Activated CD4-positive, alpha-beta T cell treated with anti-CD3 and anti-CD28 coated beads, Interleukin-2, amount 50 U/mL, for 1 hour (primary cell): Measurements from ENCODE around the gene TUBB1.
"Not testable (repeated sequence)": the region's sequence is repeated elsewhere in the genome, so short reads cannot be mapped to it uniquely, and the experiment has no call there.

Experiments used
- DNase-seq: peaks from one replicate; pipeline ENCODE4 v3.0.0-alpha.2; 2020

Gene TUBB1

GRCh38 chr20:59006864-59007664, 12.2 kb upstream of the TUBB1 start, which contains the start of gene CTSZ:
CTSZ (minus strand) TSS chr20:59007254; CDS start chr20:59007128, 126 bp downstream.
- DNase-seq = peak; percentile 23

- DNase-seq = no peak
Measured at GRCh38 chr20:59007665-59008511, 11.3 kb upstream of the TUBB1 start.

DNA sequence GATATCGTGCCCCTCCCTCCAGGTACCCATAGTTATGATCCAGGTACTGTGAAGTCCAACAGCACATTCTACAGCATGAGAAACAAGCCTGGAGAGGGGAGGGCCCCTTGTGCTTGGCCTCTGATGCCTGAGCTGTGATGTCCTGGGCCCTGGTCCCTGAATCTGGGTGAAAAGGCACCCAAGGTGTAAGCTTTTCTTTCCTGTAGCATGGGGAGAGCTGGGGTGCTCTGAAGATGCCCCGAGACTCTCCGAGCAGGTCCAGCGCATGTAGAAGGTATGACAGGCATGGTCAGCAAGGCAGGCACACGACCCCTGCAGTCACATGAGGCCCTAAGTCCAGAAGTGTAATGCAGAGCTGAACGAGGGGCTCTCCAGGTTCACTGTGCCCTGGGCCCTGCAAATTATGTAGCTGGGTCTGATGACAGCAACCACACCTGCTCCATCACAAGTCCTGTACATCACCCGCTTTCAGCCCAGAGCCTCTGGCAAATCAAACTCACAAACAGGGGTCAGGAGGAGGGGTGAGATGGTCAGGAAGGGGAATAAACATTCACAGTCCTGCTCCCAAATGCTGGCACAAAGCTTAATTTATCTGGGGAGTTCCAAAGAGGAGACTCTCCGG, 10.4 kb upstream of the TUBB1 start:
- no peak for DNase-seq

DNA sequence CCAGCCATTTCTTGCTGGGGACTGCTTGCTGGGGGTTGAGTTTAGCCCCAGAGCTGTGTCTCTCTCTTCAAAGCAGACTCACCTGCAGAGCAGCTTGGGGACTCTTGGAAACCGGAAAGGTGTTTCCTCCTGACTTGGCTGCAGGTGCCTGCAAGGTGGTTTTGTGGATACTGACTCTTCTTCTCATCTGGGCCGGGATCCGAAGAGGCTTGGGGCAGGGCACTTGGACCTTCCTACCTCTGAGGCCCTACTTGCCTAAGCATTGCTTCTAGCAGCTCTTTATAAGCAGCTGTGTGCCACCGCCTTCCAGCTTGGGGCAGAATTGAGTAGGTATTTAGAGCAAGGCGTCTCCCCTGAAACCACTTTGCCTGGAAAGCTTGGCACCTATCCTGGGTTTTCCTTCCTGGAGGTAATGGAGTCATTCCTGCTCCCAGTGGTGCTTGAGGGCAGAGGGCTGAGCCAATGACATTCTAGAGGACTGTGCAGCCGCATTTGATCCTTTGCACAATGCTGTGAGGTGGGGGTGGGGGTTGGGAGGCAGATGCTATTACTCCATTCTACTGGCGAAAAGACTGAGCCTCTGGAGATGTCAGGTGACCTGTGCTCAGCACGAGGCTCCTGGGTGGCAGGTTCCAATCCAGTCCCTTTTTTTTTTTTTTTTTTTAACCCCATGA, 8.8 kb upstream of the TUBB1 start:
- no peak for DNase-seq

- DNase-seq = no peak
Measured at GRCh38 chr20:59010995-59011873, 8.0 kb upstream of the TUBB1 start.

- not testable (repeated sequence) for DNase-seq
Measured at GRCh38 chr20:59011874-59012157, 7.4 kb upstream of the TUBB1 start.

DNA sequence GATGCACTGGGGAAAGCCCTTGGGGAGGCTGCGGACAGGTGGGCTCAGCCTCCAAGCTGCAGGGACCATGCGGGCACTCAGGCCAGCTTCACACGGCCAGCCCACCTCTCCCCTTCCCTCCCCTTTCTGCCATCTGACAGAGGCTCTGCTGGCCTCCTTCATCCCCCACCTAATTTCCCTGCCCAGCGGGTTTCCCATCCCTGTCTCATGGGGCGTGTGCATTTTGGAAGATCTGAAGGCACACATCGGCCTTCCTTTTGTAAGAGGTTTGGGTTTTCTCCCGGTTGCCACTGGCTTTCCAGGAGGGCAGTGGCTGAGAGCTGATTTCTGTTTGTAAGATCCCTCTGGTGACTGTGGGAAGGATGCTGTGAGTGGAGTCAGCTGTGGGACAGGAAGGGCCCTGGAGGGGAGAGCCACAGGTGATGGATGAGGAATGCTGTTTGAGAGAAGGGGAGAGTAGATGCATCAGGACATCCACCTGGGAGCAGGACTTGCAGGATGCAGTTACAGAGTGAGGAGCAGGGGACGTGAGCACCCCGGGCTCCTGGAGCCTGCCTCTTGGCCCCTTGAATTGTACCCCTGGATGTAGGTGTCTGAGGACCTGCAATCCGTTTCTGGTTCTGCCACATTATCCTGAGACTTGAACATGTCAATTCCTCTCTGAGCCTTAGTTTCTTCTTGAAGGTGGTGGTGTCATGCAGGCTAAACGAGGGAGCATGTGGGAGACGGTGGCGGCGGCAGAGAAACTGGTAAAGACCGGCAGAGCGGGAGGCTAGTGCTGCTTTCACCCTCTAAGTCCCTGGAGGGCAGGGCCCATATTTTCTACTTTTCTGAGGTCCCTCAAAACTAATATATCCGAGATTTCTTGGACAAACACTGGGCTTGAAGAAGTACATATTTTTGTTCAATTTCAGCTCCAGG, 5.9 kb upstream of the TUBB1 start:
- DNase-seq = no peak

DNA sequence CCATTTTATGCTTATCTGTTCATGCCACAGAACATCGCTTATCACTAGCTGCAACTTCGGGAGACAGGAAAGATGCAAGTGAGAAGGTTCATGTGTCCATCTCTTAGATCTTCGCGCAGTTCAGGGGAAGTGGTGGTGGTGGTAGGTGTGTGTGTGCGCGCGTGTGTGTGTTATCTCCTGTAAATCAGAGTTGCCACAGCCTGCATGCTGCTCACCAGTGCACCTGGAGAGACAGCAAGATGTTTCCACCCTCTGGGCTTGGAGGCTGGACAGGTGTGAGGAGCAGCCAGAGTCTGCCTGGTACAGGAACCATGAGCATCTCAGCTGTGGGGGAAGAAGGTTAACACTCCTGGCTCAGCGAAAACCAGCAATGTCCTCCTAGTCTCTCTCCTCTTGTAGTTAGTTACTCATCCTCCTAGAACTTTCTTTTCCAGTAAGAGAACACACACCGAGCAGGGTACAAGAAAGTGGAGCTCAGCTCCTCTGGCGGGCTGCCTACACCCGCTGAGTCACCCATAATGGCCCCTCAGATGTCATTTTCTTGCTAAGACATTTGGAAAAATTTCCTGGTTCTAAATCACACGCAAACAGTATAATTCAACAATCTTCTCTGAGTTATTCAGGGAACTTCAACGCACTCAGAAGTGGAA, 5.1 kb upstream of the TUBB1 start:
- DNase-seq = no peak

- no peak for DNase-seq
Measured at GRCh38 chr20:59014680-59015389, 4.4 kb upstream of the TUBB1 start.

- no peak for DNase-seq
Measured at GRCh38 chr20:59015411-59015810, 3.8 kb upstream of the TUBB1 start.

DNA sequence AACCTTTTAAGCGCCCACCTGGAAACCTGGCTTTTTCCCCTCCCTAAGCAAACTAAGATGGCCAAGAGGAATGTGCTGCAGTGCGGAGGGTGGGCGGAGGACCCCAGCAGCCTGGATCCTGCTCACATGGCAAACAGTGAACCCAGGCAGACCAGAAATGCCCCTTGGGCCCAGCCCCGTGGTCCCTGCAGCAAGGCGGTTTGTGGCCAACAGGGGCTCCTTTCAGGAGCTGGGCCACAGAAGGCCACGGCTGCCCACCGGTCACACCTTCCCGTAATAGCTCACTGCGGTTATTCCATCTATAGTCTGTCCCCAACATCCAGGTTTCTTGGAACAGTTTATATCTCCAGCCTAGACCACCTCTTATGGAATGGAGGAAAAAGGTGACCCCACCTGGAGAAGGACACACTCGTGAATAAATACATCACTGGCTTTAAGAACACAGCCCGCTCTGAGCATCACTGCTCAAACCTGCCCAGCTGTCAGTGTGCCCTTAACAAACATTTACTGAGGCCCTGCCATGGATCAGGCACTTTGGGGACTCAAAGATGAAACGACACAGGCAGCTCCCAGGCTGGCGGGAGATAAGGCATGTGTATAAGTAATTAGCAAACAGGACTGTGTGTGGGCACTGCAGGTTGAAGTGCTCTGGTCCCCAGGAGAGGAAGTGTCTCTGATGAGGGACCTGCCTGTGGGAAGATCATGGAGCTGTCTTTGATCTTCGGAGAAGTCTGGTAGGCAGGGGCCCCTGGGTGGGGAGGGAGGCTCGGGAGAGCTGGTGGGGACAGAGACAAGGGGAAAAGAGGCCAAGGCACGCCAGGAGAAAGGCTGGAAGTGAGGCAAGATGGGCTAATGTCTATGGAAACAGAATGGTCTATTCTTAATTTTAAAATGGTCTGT, 3.2 kb upstream of the TUBB1 start:
- DNase-seq = no peak

GRCh38 chr20:59016795-59017492, 2.3 kb upstream of the TUBB1 start:
- no peak for DNase-seq

DNA sequence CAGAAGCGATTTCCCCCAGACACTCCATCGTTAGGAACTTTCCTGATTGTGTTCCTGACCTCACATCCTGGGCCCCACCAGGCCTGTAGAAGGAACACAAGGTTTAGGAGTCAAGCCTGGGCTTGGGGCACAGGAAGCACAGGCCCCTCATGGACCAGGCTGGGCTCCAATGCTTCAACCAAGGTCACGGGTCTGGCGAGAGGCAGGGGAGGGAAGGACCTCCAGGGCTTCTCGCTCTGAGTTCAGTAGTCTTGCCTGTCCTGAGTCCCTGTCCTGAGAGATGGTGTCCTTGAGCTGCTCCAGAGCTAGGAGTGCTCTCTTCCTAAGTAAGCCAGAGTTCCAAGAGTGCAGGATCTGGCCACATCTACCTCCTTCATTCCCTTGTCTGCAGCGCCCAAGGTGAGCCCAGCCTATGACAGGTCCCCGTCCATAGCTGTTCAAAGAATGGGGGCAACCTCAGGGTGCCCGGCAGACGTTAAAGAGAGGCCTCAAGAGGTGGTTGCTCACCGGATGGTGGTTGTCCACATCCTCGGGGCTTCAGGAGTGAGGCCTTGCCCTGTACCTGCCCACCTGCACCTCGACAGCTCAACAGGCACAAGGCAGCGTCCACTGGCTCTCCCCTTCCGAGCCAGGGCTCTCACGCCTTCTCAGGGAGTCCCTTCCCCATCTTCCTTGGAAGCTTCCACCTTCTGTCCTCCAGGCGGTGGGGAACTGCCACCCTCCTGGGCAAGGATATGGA, 1.6 kb upstream of the TUBB1 start:
- DNase-seq = no peak

GRCh38 chr20:59018817-59019216, 412 bp upstream of the TUBB1 start:
- DNase-seq = no peak

- DNase-seq = no peak
Measured at GRCh38 chr20:59020938-59021551, 1.8 kb downstream of the TUBB1 start.

DNA sequence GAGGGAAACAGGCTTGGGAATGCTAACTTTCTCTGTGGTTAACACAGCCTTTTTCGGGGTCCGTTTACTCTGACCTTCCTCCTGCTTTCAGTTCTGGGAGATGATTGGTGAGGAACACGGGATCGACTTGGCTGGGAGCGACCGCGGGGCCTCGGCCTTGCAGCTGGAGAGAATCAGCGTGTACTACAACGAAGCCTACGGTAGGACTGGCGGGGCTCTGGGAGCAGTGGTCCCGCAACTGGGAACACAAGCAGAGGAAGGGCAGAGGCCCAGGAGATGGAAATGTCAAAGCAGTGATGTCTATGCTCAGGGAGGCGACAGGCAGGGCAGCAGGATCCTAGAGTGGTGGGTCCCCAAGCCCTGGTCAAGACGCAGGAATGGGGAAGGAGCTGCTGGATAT, 3.5 kb downstream of the TUBB1 start:
- no peak for DNase-seq

- DNase-seq = no peak
Measured at GRCh38 chr20:59023616-59024015, 4.4 kb downstream of the TUBB1 start.
